A549 (cell line): ENCODE data around the gene F11R.

Experiments used
- BHLHE40 ChIP-seq: IDR thresholded peaks from 2 replicates; pipeline ENCODE4 v1.6.1; 2012; ENCODE audit warnings: low read depth, low read length, inconsistent platforms
- CHD2 ChIP-seq: fragments of 150-350 bp; IDR thresholded peaks from 2 replicates; pipeline ENCODE4 v1.6.1; 2014; ENCODE audit warnings: low read length; ENCODE audit not compliant: partially characterized antibody
- EP300 ChIP-seq, 2 experiments: fragments of >200 bp; sonication (Bioruptor Twin); formaldehyde crosslinking; IDR thresholded peaks; 2 replicates in 1 of 2; 3 replicates in 1 of 2; pipeline ENCODE4 v1.6.1; 2016 to 2017
- JUN ChIP-seq, 2 experiments: fragments of >200 bp; sonication (Bioruptor Twin); formaldehyde crosslinking; IDR thresholded peaks; 2 replicates in 1 of 2; 3 replicates in 1 of 2; pipeline ENCODE4 v1.6.1; 2016 to 2017
- POLR2A ChIP-seq: IDR thresholded peaks from 2 replicates; pipeline ENCODE4 v1.6.1; 2012; ENCODE audit warnings: mild to moderate bottlenecking, low read length
- TFCP2L1 ChIP-seq: fragments of 250-450 bp; sonication (Bioruptor Pico); IDR thresholded peaks from 2 replicates; pipeline ENCODE4 v1.5.0; 2021; ENCODE audit warnings: mild to moderate bottlenecking
- USF2 ChIP-seq: fragments of 450-650 bp; IDR thresholded peaks from 2 replicates; pipeline ENCODE4 v1.6.1; 2014; ENCODE audit warnings: antibody characterized with exemption
- ZC3H11A ChIP-seq: fragments of 450-650 bp; IDR thresholded peaks from 2 replicates; pipeline ENCODE4 v1.6.1; 2014; ENCODE audit warnings: antibody characterized with exemption, mild to moderate bottlenecking
- ZNF302 ChIP-seq: fragments of 250-450 bp; sonication (Bioruptor Pico); IDR thresholded peaks from 2 replicates; pipeline ENCODE4 v1.9.0; 2021; ENCODE audit warnings: inconsistent platforms, mild to moderate bottlenecking, moderate library complexity
- TF ChIP-seq, protein P1 (sequence below): fragments of >200 bp; sonication (Bioruptor Twin); formaldehyde crosslinking; IDR thresholded peaks from 3 replicates; pipeline ENCODE4 v1.5.1; 2016

DNA sequence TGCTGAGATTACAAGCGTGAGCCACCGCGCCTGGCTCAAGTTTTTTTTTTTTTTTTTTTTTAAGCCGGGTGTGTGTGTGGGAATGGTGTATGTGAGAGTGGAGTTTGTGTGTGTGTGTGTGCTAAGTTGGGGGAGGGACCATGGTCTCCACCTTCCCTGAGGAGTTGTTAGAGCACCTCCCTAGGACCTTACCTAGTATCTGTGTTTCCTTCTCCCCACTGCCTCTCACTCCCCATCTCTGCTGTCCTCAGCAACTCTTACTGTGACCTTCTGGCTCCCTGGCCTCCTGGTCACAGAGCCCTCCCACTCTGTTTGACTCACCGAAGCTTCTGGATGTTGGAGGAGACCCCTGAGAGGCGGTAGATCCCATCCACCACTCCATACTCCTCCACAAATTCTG is 38.3 kb upstream of the F11R start:
- TF ChIP-seq POLR2A (no peak), EP300 (IDR thresholded peaks at IDR 0.05) (no peak), ZC3H11A (no peak), BHLHE40 (no peak), JUN (IDR thresholded peaks at IDR 0.05) (no peak), CHD2 (no peak), TFCP2L1 (CRISPR knock-in tag) (no peak), ZNF302 (CRISPR knock-in tag) (no peak), USF2 (no peak)
- TF ChIP-seq, protein P1, sequence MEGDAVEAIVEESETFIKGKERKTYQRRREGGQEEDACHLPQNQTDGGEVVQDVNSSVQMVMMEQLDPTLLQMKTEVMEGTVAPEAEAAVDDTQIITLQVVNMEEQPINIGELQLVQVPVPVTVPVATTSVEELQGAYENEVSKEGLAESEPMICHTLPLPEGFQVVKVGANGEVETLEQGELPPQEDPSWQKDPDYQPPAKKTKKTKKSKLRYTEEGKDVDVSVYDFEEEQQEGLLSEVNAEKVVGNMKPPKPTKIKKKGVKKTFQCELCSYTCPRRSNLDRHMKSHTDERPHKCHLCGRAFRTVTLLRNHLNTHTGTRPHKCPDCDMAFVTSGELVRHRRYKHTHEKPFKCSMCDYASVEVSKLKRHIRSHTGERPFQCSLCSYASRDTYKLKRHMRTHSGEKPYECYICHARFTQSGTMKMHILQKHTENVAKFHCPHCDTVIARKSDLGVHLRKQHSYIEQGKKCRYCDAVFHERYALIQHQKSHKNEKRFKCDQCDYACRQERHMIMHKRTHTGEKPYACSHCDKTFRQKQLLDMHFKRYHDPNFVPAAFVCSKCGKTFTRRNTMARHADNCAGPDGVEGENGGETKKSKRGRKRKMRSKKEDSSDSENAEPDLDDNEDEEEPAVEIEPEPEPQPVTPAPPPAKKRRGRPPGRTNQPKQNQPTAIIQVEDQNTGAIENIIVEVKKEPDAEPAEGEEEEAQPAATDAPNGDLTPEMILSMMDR: no peak
